ENCODE measurements around the gene MEDAG. TPM values are rescaled to one million over a fixed set of nuclear protein-coding genes. Genes with fewer than 3 reads are reported as not detected.
"Not testable (repeated sequence)": the region's sequence is repeated elsewhere in the genome, so short reads cannot be mapped to it uniquely, and the experiment has no call there.

The MEDAG gene
- total RNA-seq, 1 donor from 2014 or later, result not detected

GRCh38 chr13:30926781-30927180 lies 20.7 kb downstream of the MEDAG start:
- no peak overlapping the region for H2AFZ ChIP-seq (replicated peaks)
- H3K4me1 Mint-ChIP-seq, result peaks cover 6% of the 10 kb centered on the region
- H3K36me3 ChIP-seq, result no peaks in the 10 kb centered on the region
- H3K9ac ChIP-seq, result no peak overlapping the region
- H3K4me3 Mint-ChIP-seq, result no peak overlapping the region
- H3K36me3 Mint-ChIP-seq, result no peaks in the 10 kb centered on the region
- H4K20me1 ChIP-seq (ENCODE audit: low read depth), result no peaks in the 10 kb centered on the region
- no peak overlapping the region for H3K4me2 ChIP-seq
- no peaks in the 10 kb centered on the region for H3K9me3 Mint-ChIP-seq
- no peak overlapping the region for H3K4me3 ChIP-seq
- peaks cover 10% of the 10 kb centered on the region for H3K27me3 ChIP-seq
- peaks cover 2% of the 10 kb centered on the region for H3K27me3 Mint-ChIP-seq (ENCODE audit: insufficient read depth, low read depth)
- H3K4me1 ChIP-seq, result peaks cover 2% of the 10 kb centered on the region
- no peak for TF ChIP-seq CTCF (IDR thresholded peaks at IDR 0.05)
- TF ChIP-seq EZH2 (IDR thresholded peaks at IDR 0.05), result no peak
- no peak for TF ChIP-seq EZH2phosphoT487 (IDR thresholded peaks at IDR 0.05)
- no peaks in the 10 kb centered on the region for H3K79me2 ChIP-seq (ENCODE audit: low read depth)
- no peak overlapping the region for H3K27ac ChIP-seq
- no peak overlapping the region for H3K27ac Mint-ChIP-seq
- H3K9me3 ChIP-seq (ENCODE audit: low read depth), result no peaks in the 10 kb centered on the region
- DNase-seq (ENCODE audit: low spot score), result no peak
- no peaks in the 10 kb centered on the region for H3F3A ChIP-seq (ENCODE audit: low read depth)

GRCh38 chr13:30927188-30927587 lies 21.1 kb downstream of the MEDAG start:
- H3K36me3 ChIP-seq; H3K4me1 Mint-ChIP-seq; H3K9ac ChIP-seq; H3K79me2 ChIP-seq (ENCODE audit: low read depth); H3K27me3 Mint-ChIP-seq (ENCODE audit: insufficient read depth, low read depth); DNase-seq (ENCODE audit: low spot score); H3F3A ChIP-seq (ENCODE audit: low read depth); H3K4me3 ChIP-seq; H3K4me3 Mint-ChIP-seq; H3K9me3 ChIP-seq (ENCODE audit: low read depth); H4K20me1 ChIP-seq (ENCODE audit: low read depth); H3K36me3 Mint-ChIP-seq; H3K4me1 ChIP-seq; H3K27ac ChIP-seq; H2AFZ ChIP-seq (replicated peaks); H3K27ac Mint-ChIP-seq; H3K9me3 Mint-ChIP-seq; H3K4me2 ChIP-seq: not testable (repeated sequence)
- H3K27me3 ChIP-seq, result peaks cover 14% of the 10 kb centered on the region

- H3K27ac ChIP-seq, result no peak overlapping the region
- no peaks in the 10 kb centered on the region for H3K9me3 Mint-ChIP-seq
- no peaks in the 10 kb centered on the region for H3K79me2 ChIP-seq (ENCODE audit: low read depth)
- H4K20me1 ChIP-seq (ENCODE audit: low read depth), result no peaks in the 10 kb centered on the region
- H3K4me3 ChIP-seq, result no peak overlapping the region
- no peaks in the 10 kb centered on the region for H3K9me3 ChIP-seq (ENCODE audit: low read depth)
- H3F3A ChIP-seq (ENCODE audit: low read depth), result no peaks in the 10 kb centered on the region
- no peak overlapping the region for H3K27ac Mint-ChIP-seq
- DNase-seq (ENCODE audit: low spot score), result no peak
- H3K36me3 ChIP-seq, result no peaks in the 10 kb centered on the region
- no peak for TF ChIP-seq EZH2 (IDR thresholded peaks at IDR 0.05)
- no peak for TF ChIP-seq EZH2phosphoT487 (IDR thresholded peaks at IDR 0.05)
- TF ChIP-seq CTCF (IDR thresholded peaks at IDR 0.05), result no peak
- H3K27me3 Mint-ChIP-seq (ENCODE audit: insufficient read depth, low read depth), result peaks cover 2% of the 10 kb centered on the region
- H3K4me1 ChIP-seq, result peaks cover 8% of the 10 kb centered on the region
- H3K4me1 Mint-ChIP-seq, result peaks cover 14% of the 10 kb centered on the region
- no peak overlapping the region for H3K9ac ChIP-seq
- H3K36me3 Mint-ChIP-seq, result no peaks in the 10 kb centered on the region
- H2AFZ ChIP-seq (replicated peaks), result no peak overlapping the region
- no peak overlapping the region for H3K4me2 ChIP-seq
- no peak overlapping the region for H3K4me3 Mint-ChIP-seq
- H3K27me3 ChIP-seq, result peaks cover 19% of the 10 kb centered on the region
Measured at GRCh38 chr13:30927595-30927994, 21.5 kb downstream of the MEDAG start.

- Histone ChIP-seq H3K4me2 (no peak overlapping the region), H4K20me1 (ENCODE audit: low read depth) (no peaks in the 10 kb centered on the region), H3K9ac (no peak overlapping the region), H3K9me3 (ENCODE audit: low read depth) (no peaks in the 10 kb centered on the region), H3K79me2 (ENCODE audit: low read depth) (no peaks in the 10 kb centered on the region), H3K4me3 (no peak overlapping the region), H3K4me1 (peaks cover 14% of the 10 kb centered on the region), H3K27ac (no peak overlapping the region), H3F3A (ENCODE audit: low read depth) (no peaks in the 10 kb centered on the region), H3K36me3 (no peaks in the 10 kb centered on the region), H3K27me3 (peaks cover 32% of the 10 kb centered on the region), H2AFZ (replicated peaks) (no peak overlapping the region)
- Mint-ChIP-seq H3K27ac (no peak overlapping the region), H3K4me3 (no peak overlapping the region), H3K9me3 (no peaks in the 10 kb centered on the region), H3K36me3 (no peaks in the 10 kb centered on the region), H3K4me1 (peaks cover 21% of the 10 kb centered on the region), H3K27me3 (ENCODE audit: insufficient read depth, low read depth) (peaks cover 3% of the 10 kb centered on the region)
- DNase-seq (ENCODE audit: low spot score), result no peak
- TF ChIP-seq CTCF (IDR thresholded peaks at IDR 0.05) (no peak), EZH2phosphoT487 (IDR thresholded peaks at IDR 0.05) (no peak), EZH2 (IDR thresholded peaks at IDR 0.05) (no peak)
Measured at GRCh38 chr13:30928978-30929377, 22.9 kb downstream of the MEDAG start.
